ENCODE results near the gene ACTR5. TPM values are rescaled to one million over a fixed set of nuclear protein-coding genes. Genes with fewer than 3 reads are reported as not detected.

The ACTR5 gene
- total RNA-seq (2022): 18.2 and 20.0 TPM in 2 replicates
- Bru-seq, nascent RNA: percentile 83 among the genes with signal in this experiment
- BruChase-seq, experiment 1, labeled RNA remaining after a 2-hour chase: percentile 78 among the genes with signal in this experiment
- percentile 78 among the genes with signal in this experiment for BruChase-seq, experiment 2, labeled RNA remaining after a 6-hour chase
- long read RNA-seq, transcript ACTR5-201 (9 exons, 2,565 nt): major isoform, 38 of 52 reads
- long read RNA-seq, partial matches to known transcripts: 3 of 52 reads
- long read RNA-seq, other reads (novel, unspliced or antisense): 11 of 52 reads

DNA sequence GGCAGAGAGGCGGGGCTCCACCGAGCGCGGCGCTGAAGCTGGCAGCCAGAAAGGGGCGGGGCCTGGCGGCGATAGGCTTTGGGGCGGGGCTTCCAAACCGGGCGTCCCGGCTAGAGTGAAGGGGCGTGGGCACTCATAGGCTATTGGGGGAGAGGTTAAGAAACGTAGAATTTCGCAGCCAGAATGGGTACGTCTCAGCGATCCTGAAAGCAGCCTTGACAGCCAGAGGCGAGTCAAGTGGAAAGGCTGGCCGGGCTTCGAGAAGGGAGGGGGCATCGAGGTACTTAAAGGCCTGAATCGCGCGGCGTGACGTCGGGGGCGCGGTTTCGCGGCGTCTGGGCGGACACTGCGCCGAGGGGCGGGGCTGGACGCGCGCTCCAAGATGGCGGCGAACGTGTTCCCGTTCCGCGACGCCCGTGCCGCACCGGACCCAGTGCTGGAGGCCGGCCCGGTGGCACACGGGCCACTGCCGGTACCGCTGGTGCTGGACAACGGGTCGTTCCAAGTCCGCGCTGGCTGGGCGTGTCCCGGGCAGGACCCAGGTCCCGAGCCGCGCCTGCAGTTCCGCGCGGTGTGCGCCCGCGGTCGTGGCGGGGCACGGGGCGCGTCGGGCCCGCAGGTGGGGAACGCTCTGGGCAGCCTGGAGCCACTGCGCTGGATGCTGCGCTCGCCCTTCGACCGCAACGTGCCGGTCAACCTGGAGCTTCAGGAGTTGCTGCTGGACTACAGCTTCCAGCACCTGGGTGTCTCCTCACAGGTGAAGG is at the start of gene ACTR5:
TSS of gene ACTR5 (plus strand) at position 364 of the 764 bp plus-strand sequence. CDS start at position 383, 19 bp downstream.
- peaks cover 33% of the 10 kb centered on the region for H3K36me3 Mint-ChIP-seq (ENCODE audit: insufficient read depth, unreplicated experiment)

DNA sequence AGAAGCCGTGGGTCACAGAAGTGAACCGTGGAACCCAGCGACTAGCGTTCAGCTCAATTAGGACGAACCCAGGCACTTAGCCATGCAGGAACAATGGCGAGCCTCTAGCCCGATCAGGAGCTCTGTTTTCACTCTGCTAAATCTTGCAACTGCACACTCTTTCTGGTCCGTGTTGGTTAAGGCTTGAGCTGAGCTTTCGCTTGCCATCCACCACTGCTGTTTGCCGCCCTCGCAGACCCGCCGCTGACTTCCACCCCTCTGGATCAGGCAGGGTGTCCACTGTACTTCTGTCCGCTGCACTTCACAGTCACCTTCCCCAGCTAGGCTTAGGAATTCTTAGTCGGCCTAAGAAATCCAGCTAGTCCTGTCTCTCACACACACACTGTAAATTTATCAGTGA is 49.7 kb upstream of the ACTR5 start:
- intact Hi-C loops (cut with micrococcal nuclease; ENCODE audit: unreplicated experiment): no loop called here
- Histone ChIP-seq H3K9me3 (no peaks in the 10 kb centered on the region), H3K4me1 (no peaks in the 10 kb centered on the region), H3K4me3 (ENCODE audit: low read depth, low read length) (no peak overlapping the region), H3K27me3 (replicated peaks; ENCODE audit: control insufficient read depth, insufficient read depth, low read length) (peaks cover 3% of the 10 kb centered on the region), H3K36me3 (ENCODE audit: control insufficient read depth, insufficient read depth, low read length) (no peaks in the 10 kb centered on the region)
- ChIA-PET POLR2A (no interaction called here), CTCF (no interaction called here)
- BruUV-seq (replicated peaks): no TSS peak
- no peak for DNase-seq
- Mint-ChIP-seq H3K9me3 (ENCODE audit: unreplicated experiment) (no peaks in the 10 kb centered on the region), H3K27ac (ENCODE audit: unreplicated experiment) (no peak overlapping the region), H3K27me3 (ENCODE audit: insufficient read depth, unreplicated experiment) (peaks cover 16% of the 10 kb centered on the region), H3K4me1 (ENCODE audit: low read depth, unreplicated experiment) (no peaks in the 10 kb centered on the region), H3K4me3 (ENCODE audit: unreplicated experiment) (no peak overlapping the region), H3K36me3 (ENCODE audit: insufficient read depth, unreplicated experiment) (no peaks in the 10 kb centered on the region)
- TF ChIP-seq, protein P1, sequence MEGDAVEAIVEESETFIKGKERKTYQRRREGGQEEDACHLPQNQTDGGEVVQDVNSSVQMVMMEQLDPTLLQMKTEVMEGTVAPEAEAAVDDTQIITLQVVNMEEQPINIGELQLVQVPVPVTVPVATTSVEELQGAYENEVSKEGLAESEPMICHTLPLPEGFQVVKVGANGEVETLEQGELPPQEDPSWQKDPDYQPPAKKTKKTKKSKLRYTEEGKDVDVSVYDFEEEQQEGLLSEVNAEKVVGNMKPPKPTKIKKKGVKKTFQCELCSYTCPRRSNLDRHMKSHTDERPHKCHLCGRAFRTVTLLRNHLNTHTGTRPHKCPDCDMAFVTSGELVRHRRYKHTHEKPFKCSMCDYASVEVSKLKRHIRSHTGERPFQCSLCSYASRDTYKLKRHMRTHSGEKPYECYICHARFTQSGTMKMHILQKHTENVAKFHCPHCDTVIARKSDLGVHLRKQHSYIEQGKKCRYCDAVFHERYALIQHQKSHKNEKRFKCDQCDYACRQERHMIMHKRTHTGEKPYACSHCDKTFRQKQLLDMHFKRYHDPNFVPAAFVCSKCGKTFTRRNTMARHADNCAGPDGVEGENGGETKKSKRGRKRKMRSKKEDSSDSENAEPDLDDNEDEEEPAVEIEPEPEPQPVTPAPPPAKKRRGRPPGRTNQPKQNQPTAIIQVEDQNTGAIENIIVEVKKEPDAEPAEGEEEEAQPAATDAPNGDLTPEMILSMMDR (IDR thresholded peaks at IDR 0.05; ENCODE audit: insufficient read depth in 1 of 2, low read depth in 1 of 2, low read length in 1 of 2, severe bottlenecking in 1 of 2, unreplicated experiment in 1 of 2): no peak

More for the DNA sequence above, at the start of gene ACTR5:
- TF ChIP-seq, protein P1 (IDR thresholded peaks at IDR 0.05; ENCODE audit: insufficient read depth in 1 of 2, low read depth in 1 of 2, low read length in 1 of 2, severe bottlenecking in 1 of 2, unreplicated experiment in 1 of 2): no peak
- no peaks in the 10 kb centered on the region for H3K27me3 ChIP-seq (replicated peaks; ENCODE audit: control insufficient read depth, insufficient read depth, low read length)
- H3K36me3 ChIP-seq (ENCODE audit: control insufficient read depth, insufficient read depth, low read length): no peaks in the 10 kb centered on the region
- Mint-ChIP-seq H3K27ac (ENCODE audit: unreplicated experiment) (peak within 1 kb of the TSS; percentile 85), H3K4me3 (ENCODE audit: unreplicated experiment) (peak within 1 kb of the TSS; percentile 81), H3K4me1 (ENCODE audit: low read depth, unreplicated experiment) (peaks cover 10% of the 10 kb centered on the region), H3K9me3 (ENCODE audit: unreplicated experiment) (no peaks in the 10 kb centered on the region), H3K27me3 (ENCODE audit: insufficient read depth, unreplicated experiment) (no peaks in the 10 kb centered on the region)
- DNase-seq: peak; percentile 99 to 100
- no peaks in the 10 kb centered on the region for H3K9me3 ChIP-seq
- H3K4me1 ChIP-seq: peaks cover 14% of the 10 kb centered on the region
- ChIA-PET CTCF (interaction anchor here (0.8 to 2.5 kb wide), 10 partner anchors 8 to 169 kb away, joined by 3 to 13 read pairs (median 6); no protein-coding TSS in a partner anchor), POLR2A (interaction anchor here (0.6 to 1.0 kb wide), 2 partner anchors 107 to 213 kb away, joined by 3 read pairs; no protein-coding TSS in a partner anchor)
- H3K4me3 ChIP-seq (ENCODE audit: low read depth, low read length): peak within 1 kb of the TSS; percentile 57
- BruUV-seq (replicated peaks): TSS peak; percentile 87
- intact Hi-C loops (cut with micrococcal nuclease; ENCODE audit: unreplicated experiment): loop anchor here (1.0 kb wide), 1 partner anchor 17 kb away; no protein-coding TSS in a partner anchor

DNA sequence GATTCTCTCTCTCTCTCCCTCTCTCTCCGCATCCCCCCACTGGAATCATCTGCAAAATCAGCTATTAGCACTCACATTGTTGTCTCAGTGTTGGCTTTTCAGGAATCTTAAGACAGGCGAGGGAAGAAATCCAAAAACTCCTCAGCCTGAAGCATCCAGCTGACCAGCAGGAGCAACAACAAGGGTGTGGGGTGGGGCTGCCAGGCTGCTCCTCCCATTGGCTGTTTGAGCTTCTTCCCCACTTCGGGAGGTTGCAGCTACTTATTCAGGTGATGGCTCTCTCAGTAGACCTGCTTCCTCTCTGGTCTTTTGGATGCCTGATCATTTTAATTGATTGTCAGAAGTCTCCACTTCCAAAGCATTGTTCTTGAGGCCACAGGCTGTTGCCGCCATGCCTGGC is 48.1 kb upstream of the ACTR5 start:
- no peak for DNase-seq
- ChIA-PET CTCF (no interaction called here), POLR2A (no interaction called here)
- Histone ChIP-seq H3K4me1 (no peaks in the 10 kb centered on the region), H3K27me3 (replicated peaks; ENCODE audit: control insufficient read depth, insufficient read depth, low read length) (peaks cover 3% of the 10 kb centered on the region), H3K9me3 (no peaks in the 10 kb centered on the region), H3K4me3 (ENCODE audit: low read depth, low read length) (no peak overlapping the region), H3K36me3 (ENCODE audit: control insufficient read depth, insufficient read depth, low read length) (no peaks in the 10 kb centered on the region)
- BruUV-seq (replicated peaks): no TSS peak
- no peak overlapping the region for H3K4me3 Mint-ChIP-seq (ENCODE audit: unreplicated experiment)
- TF ChIP-seq, protein P1 (IDR thresholded peaks at IDR 0.05; ENCODE audit: insufficient read depth in 1 of 2, low read depth in 1 of 2, low read length in 1 of 2, severe bottlenecking in 1 of 2, unreplicated experiment in 1 of 2): no peak
- no peaks in the 10 kb centered on the region for H3K4me1 Mint-ChIP-seq (ENCODE audit: low read depth, unreplicated experiment)
- H3K27me3 Mint-ChIP-seq (ENCODE audit: insufficient read depth, unreplicated experiment): peaks cover 15% of the 10 kb centered on the region
- no peaks in the 10 kb centered on the region for H3K36me3 Mint-ChIP-seq (ENCODE audit: insufficient read depth, unreplicated experiment)
- H3K9me3 Mint-ChIP-seq (ENCODE audit: unreplicated experiment): no peaks in the 10 kb centered on the region
- intact Hi-C loops (cut with micrococcal nuclease; ENCODE audit: unreplicated experiment): no loop called here
- H3K27ac Mint-ChIP-seq (ENCODE audit: unreplicated experiment): no peak overlapping the region

Data from Caco-2 (cell line).